ENCODE results near the gene KATNB1. TPM values are rescaled to one million over a fixed set of nuclear protein-coding genes. Genes with fewer than 3 reads are reported as not detected.
A peak's percentile ranks its signal among the peaks of the same experiment; 100 is the strongest.
"Not testable (repeated sequence)": the region's sequence is repeated elsewhere in the genome, so short reads cannot be mapped to it uniquely, and the experiment has no call there.

KATNB1 gene
- total and polyA plus RNA-seq, 10 donors = 10.6 to 23.1 (median 17.0) TPM

DNA sequence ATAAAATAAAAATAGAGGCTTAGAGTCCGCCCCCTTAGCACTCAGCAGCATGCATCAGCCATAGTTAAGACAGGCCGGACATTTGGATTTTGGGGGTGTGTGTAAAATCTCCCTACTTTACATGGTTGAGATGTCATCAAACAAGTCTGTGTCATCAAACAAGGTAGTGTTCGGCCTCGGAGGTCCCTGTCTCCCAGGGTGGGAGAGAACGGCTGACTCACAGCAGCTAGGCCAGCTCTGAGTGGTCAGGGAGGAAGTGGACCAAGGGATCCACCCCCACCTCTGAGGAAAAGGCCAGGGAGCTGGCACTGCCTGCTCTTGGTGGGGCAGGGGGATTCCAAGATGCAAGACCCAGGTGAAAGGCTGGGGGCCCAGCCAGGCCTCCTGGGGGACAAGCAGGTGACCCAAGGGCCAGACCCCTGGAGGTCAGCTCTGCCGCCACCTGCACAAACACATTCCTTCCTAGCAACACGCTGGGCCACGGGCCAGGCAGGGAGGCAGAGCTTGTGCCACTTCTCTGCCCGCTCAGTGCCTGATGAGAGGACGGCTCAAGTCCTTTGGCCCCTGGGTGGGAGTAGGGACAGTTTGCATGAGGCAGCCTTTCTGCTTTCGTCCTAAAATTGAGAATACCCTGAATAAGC is 38.2 kb downstream of the KATNB1 start:
- H3K36me3 ChIP-seq = peaks cover 0 to 54% (median 23%) of the 10 kb centered on the region in 6 donors
- WGBS, 5 donors = 85 to 92% (median 89%) methylated on average over 11 of the region's 11 CpGs
- TF ChIP-seq POLR2AphosphoS5 (IDR thresholded peaks at IDR 0.05) = no peak
- no peak for TF ChIP-seq POLR2A (IDR thresholded peaks at IDR 0.05)
- TF ChIP-seq, protein P1, sequence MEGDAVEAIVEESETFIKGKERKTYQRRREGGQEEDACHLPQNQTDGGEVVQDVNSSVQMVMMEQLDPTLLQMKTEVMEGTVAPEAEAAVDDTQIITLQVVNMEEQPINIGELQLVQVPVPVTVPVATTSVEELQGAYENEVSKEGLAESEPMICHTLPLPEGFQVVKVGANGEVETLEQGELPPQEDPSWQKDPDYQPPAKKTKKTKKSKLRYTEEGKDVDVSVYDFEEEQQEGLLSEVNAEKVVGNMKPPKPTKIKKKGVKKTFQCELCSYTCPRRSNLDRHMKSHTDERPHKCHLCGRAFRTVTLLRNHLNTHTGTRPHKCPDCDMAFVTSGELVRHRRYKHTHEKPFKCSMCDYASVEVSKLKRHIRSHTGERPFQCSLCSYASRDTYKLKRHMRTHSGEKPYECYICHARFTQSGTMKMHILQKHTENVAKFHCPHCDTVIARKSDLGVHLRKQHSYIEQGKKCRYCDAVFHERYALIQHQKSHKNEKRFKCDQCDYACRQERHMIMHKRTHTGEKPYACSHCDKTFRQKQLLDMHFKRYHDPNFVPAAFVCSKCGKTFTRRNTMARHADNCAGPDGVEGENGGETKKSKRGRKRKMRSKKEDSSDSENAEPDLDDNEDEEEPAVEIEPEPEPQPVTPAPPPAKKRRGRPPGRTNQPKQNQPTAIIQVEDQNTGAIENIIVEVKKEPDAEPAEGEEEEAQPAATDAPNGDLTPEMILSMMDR (IDR thresholded peaks at IDR 0.05 in 8 of 11, conservative IDR thresholded peaks at IDR 0.05 in 3 of 11) = no peak
- no peak overlapping the region for H3K27ac ChIP-seq
- no peak for DNase-seq
- intact Hi-C loops (cut with DNase I; ENCODE audit: low total_unique reads) = no loop called here
- no peaks in the 10 kb centered on the region for H3K27me3 ChIP-seq (replicated peaks in 1 of 7)
- no peak overlapping the region for H3K4me3 ChIP-seq
- no peaks in the 10 kb centered on the region for H3K9me3 ChIP-seq
- H3K4me1 ChIP-seq = no peaks in the 10 kb centered on the region

DNA sequence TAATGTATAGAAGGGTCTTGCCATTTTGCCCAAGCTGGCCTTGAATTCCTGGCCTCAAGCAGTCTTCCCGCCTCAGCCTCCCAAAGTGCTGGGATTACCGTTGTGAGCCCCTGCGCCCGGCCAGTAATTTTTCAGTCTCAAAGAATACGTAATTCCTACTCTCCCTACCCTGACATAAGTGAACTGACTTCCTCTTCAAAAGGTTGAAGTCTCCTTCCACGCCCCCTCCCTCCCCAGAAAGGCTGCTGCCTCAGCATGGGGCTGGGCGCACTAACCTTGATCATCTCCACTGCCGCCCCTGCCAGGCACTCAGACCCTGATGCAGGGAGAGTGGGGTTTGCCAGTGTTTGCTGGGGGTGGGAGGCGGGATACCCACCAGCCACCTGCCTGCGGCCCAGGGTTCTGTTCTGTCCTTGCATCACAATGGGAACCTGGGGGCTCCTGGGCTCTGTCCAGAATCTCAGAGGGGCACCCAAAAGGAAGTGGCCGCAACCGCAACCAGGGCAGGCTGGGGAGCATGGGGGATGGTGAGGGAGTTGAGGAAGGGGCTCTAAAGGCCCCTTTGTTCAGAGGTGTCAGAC is 39.2 kb downstream of the KATNB1 start:
- Histone ChIP-seq H3K9me3 (no peaks in the 10 kb centered on the region), H3K27ac (no peak overlapping the region), H3K4me1 (no peaks in the 10 kb centered on the region), H3K4me3 (no peak overlapping the region), H3K36me3 (peaks cover 0 to 52% (median 14%) of the 10 kb centered on the region in 6 donors), H3K27me3 (replicated peaks in 1 of 7) (no peaks in the 10 kb centered on the region)
- intact Hi-C loops (cut with DNase I; ENCODE audit: low total_unique reads) = no loop called here
- TF ChIP-seq POLR2A (IDR thresholded peaks at IDR 0.05) (no peak), POLR2AphosphoS5 (IDR thresholded peaks at IDR 0.05) (no peak)
- TF ChIP-seq, protein P1 (IDR thresholded peaks at IDR 0.05 in 8 of 11, conservative IDR thresholded peaks at IDR 0.05 in 3 of 11) = no peak
- WGBS, 5 donors = 76 to 89% (median 82%) methylated on average over 12 of the region's 12 CpGs
- DNase-seq = no peak

DNA sequence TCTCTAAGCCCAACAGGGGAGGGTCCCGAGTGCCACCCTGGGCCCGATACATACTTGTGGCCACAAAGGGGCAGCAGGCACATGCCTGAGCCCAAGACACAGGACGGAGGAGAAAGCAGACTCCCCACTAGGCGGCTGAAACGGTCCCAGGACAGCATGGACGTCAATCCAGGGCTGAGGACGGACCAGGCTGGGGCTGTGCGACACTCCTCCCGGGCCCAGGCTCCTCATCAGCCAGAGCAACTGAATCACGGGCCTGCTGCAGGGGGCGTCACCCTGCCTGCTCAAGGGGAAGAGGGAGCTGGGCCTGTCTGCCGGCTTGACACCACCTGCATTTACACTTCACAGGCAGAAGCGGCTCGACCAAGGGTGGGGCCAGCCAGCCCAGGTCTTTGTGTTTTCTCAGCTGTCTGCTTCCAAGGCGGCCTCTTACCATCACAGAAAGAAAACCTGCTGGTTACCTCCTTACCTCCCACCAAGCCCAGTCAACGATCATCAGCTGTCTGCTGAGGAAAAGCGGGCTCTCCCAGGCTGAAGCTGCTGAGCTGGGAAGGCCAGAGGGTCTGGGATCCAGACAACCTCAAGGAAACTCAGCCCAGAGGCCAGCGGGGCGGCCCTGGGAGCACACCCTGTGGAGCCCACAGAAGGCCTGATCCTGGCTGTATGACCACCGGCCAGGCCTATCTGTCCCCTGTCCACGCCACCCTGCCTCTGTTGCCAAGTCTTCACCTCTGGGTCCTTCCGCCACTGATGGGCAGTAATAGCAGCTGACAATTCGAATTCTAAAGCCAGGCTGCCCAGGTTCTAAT is 40.3 kb downstream of the KATNB1 start:
- no peak for DNase-seq
- TF ChIP-seq POLR2A (IDR thresholded peaks at IDR 0.05) (no peak), POLR2AphosphoS5 (IDR thresholded peaks at IDR 0.05) (no peak)
- TF ChIP-seq, protein P1 (IDR thresholded peaks at IDR 0.05 in 8 of 11, conservative IDR thresholded peaks at IDR 0.05 in 3 of 11) = peak in 3 of 11 experiments; percentile 21 to 32 (median 25)
- Histone ChIP-seq H3K27ac (no peak overlapping the region), H3K4me1 (no peaks in the 10 kb centered on the region), H3K4me3 (no peak overlapping the region), H3K9me3 (no peaks in the 10 kb centered on the region), H3K27me3 (replicated peaks in 1 of 7) (no peaks in the 10 kb centered on the region), H3K36me3 (peaks cover 0 to 41% (median 8%) of the 10 kb centered on the region in 6 donors)
- intact Hi-C loops (cut with DNase I; ENCODE audit: low total_unique reads) = no loop called here
- WGBS, 5 donors = 69 to 85% (median 84%) methylated on average over 18 to 23 of the region's 23 CpGs

DNA sequence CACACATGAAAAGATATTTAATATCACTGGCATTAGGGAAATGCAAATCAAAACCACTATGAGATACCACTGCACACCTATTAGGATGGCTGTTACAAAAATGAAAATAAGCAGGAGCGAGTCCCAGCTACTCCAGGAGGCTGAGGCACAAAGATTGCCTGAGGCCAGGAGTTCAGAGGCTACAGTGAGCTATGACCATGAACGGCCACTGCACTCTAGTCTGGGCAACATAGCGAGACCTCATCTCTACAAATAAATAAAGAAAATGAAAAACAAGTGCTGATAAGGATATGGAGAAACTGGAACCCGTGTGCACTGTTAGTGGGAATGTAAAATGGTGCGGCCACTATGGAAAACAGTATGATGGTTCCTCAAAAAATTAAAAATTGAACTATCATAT is 43.1 kb downstream of the KATNB1 start:
- H3K4me1 ChIP-seq = no peaks in the 10 kb centered on the region
- intact Hi-C loops (cut with DNase I; ENCODE audit: low total_unique reads) = no loop called here
- no peak overlapping the region for H3K27ac ChIP-seq
- H3K4me3 ChIP-seq = no peak overlapping the region
- DNase-seq = no peak
- WGBS, 5 donors = 88 to 94% (median 92%) methylated on average over 5 of the region's 5 CpGs
- no peaks in the 10 kb centered on the region for H3K9me3 ChIP-seq
- H3K27me3 ChIP-seq (replicated peaks in 1 of 7) = no peaks in the 10 kb centered on the region
- TF ChIP-seq POLR2AphosphoS5 (IDR thresholded peaks at IDR 0.05) (no peak), POLR2A (IDR thresholded peaks at IDR 0.05) (no peak)
- TF ChIP-seq, protein P1 (IDR thresholded peaks at IDR 0.05 in 8 of 11, conservative IDR thresholded peaks at IDR 0.05 in 3 of 11) = no peak
- H3K36me3 ChIP-seq = peaks cover 0 to 26% (median 2%) of the 10 kb centered on the region in 6 donors

DNA sequence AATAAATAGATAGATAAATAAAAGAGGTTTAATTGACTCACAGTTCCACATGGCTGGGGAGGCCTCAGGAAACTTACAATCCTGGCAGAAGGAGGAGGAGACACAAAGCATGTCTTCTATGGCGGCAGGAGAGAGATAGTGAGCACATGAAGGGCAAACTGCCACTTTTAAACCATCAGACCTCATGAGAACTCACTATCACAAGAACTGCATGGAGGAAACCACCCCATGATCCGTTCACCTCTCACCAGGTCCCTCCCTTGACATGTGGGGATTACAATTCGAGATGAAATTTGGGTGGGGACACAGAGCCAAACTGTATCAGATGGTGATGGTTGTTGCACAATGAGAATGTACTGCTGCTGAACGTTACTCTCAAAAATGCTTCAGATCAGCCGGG is 44.3 kb downstream of the KATNB1 start:
- H3K4me3 ChIP-seq; DNase-seq; H3K27me3 ChIP-seq (replicated peaks in 1 of 7); H3K27ac ChIP-seq; H3K4me1 ChIP-seq; intact Hi-C loops (cut with DNase I; ENCODE audit: low total_unique reads); H3K9me3 ChIP-seq: not testable (repeated sequence)
- 76 to 91% (median 88%) methylated on average over 5 of the region's 5 CpGs for WGBS, 5 donors
- H3K36me3 ChIP-seq = peaks cover 0 to 35% (median 2%) of the 10 kb centered on the region in 6 donors

All from spleen (tissue), 11 donors.